Measurements from ENCODE around the gene TMEM31. TPM values are rescaled to one million over a fixed set of nuclear protein-coding genes. Genes with fewer than 3 reads are reported as not detected.

The TMEM31 gene
- total and polyA plus RNA-seq, 9 of the 15 experiments (the other 6 are each of a cell fraction or from before 2014, with no cell fraction given) = 0.18 TPM; not detected in 8

DNA sequence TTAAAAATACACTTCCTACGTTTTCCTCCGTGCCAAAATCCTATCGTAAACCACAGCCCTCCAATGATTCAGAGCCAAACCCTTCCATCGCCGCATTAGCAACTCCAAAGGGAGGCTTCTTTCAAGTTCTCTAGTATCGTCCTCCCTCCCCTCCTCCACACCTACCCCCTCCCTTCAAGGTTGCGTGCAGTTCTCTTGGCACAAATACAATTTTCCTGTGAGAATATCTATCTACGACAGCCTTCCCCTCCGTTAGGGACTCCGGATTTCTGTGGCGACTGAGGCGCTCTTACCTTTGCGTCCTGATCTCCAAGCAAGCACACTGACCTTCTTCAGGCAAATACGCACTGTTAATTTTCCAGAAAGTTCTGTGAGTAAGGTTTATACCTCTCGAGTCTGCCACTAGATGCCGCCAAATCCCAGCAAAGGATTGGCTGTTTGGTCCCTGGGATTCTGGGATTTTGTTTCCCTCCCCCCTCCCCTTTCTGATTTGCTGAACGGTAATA, 23.0 kb upstream of the TMEM31 start (continued):
- TF ChIP-seq, protein P1, sequence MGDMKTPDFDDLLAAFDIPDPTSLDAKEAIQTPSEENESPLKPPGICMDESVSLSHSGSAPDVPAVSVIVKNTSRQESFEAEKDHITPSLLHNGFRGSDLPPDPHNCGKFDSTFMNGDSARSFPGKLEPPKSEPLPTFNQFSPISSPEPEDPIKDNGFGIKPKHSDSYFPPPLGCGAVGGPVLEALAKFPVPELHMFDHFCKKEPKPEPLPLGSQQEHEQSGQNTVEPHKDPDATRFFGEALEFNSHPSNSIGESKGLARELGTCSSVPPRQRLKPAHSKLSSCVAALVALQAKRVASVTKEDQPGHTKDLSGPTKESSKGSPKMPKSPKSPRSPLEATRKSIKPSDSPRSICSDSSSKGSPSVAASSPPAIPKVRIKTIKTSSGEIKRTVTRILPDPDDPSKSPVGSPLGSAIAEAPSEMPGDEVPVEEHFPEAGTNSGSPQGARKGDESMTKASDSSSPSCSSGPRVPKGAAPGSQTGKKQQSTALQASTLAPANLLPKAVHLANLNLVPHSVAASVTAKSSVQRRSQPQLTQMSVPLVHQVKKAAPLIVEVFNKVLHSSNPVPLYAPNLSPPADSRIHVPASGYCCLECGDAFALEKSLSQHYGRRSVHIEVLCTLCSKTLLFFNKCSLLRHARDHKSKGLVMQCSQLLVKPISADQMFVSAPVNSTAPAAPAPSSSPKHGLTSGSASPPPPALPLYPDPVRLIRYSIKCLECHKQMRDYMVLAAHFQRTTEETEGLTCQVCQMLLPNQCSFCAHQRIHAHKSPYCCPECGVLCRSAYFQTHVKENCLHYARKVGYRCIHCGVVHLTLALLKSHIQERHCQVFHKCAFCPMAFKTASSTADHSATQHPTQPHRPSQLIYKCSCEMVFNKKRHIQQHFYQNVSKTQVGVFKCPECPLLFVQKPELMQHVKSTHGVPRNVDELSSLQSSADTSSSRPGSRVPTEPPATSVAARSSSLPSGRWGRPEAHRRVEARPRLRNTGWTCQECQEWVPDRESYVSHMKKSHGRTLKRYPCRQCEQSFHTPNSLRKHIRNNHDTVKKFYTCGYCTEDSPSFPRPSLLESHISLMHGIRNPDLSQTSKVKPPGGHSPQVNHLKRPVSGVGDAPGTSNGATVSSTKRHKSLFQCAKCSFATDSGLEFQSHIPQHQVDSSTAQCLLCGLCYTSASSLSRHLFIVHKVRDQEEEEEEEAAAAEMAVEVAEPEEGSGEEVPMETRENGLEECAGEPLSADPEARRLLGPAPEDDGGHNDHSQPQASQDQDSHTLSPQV (IDR thresholded peaks at IDR 0.05) = no peak
- TF ChIP-seq RFX1 (IDR thresholded peaks at IDR 0.05) (no peak), BRD9 (IDR thresholded peaks at IDR 0.05; ENCODE audit: low read depth, partially characterized antibody) (peak; percentile 33), ILF3 (IDR thresholded peaks at IDR 0.05; ENCODE audit: borderline replicate concordance) (no peak), TRIM24 (IDR thresholded peaks at IDR 0.05) (no peak), ZNF143 (CRISPR knock-in tag; IDR thresholded peaks at IDR 0.05) (peak; percentile 44; the same call in 1 of the 2 replicates), FOSL1 (tag; conservative IDR thresholded peaks at IDR 0.05) (no peak), MTA3 (IDR thresholded peaks at IDR 0.05; ENCODE audit: borderline replicate concordance) (peak; percentile 32; the same call in 1 of the 2 replicates), ZNF124 (CRISPR knock-in tag; IDR thresholded peaks at IDR 0.05) (no peak), CREBBP (IDR thresholded peaks at IDR 0.05; ENCODE audit: low read depth, low read length) (no peak), NFIC (IDR thresholded peaks at IDR 0.05) (peak; percentile 73), HCFC1 (IDR thresholded peaks at IDR 0.05; ENCODE audit: low read depth, low read length) (0 out of 2 replicates have a peak, but pooled peaks have one; percentile 13)
- TF ChIP-seq, protein P2, sequence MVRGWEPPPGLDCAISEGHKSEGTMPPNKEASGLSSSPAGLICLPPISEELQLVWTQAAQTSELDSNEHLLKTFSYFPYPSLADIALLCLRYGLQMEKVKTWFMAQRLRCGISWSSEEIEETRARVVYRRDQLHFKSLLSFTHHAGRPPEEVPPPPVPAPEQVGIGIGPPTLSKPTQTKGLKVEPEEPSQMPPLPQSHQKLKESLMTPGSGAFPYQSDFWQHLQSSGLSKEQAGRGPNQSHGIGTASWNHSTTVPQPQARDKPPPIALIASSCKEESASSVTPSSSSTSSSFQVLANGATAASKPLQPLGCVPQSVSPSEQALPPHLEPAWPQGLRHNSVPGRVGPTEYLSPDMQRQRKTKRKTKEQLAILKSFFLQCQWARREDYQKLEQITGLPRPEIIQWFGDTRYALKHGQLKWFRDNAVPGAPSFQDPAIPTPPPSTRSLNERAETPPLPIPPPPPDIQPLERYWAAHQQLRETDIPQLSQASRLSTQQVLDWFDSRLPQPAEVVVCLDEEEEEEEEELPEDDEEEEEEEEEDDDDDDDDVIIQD (CRISPR knock-in tag; IDR thresholded peaks at IDR 0.05) = no peak
- TF ChIP-seq, protein P3, sequence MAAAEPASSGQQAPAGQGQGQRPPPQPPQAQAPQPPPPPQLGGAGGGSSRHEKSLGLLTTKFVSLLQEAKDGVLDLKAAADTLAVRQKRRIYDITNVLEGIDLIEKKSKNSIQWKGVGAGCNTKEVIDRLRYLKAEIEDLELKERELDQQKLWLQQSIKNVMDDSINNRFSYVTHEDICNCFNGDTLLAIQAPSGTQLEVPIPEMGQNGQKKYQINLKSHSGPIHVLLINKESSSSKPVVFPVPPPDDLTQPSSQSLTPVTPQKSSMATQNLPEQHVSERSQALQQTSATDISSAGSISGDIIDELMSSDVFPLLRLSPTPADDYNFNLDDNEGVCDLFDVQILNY (CRISPR knock-in tag; IDR thresholded peaks at IDR 0.05) = no peak
- TF ChIP-seq, protein P4, sequence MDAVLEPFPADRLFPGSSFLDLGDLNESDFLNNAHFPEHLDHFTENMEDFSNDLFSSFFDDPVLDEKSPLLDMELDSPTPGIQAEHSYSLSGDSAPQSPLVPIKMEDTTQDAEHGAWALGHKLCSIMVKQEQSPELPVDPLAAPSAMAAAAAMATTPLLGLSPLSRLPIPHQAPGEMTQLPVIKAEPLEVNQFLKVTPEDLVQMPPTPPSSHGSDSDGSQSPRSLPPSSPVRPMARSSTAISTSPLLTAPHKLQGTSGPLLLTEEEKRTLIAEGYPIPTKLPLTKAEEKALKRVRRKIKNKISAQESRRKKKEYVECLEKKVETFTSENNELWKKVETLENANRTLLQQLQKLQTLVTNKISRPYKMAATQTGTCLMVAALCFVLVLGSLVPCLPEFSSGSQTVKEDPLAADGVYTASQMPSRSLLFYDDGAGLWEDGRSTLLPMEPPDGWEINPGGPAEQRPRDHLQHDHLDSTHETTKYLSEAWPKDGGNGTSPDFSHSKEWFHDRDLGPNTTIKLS (IDR thresholded peaks at IDR 0.05; ENCODE audit: borderline replicate concordance, low read depth) = no peak
- TF ChIP-seq, protein P5, sequence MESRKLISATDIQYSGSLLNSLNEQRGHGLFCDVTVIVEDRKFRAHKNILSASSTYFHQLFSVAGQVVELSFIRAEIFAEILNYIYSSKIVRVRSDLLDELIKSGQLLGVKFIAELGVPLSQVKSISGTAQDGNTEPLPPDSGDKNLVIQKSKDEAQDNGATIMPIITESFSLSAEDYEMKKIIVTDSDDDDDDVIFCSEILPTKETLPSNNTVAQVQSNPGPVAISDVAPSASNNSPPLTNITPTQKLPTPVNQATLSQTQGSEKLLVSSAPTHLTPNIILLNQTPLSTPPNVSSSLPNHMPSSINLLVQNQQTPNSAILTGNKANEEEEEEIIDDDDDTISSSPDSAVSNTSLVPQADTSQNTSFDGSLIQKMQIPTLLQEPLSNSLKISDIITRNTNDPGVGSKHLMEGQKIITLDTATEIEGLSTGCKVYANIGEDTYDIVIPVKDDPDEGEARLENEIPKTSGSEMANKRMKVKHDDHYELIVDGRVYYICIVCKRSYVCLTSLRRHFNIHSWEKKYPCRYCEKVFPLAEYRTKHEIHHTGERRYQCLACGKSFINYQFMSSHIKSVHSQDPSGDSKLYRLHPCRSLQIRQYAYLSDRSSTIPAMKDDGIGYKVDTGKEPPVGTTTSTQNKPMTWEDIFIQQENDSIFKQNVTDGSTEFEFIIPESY (CRISPR knock-in tag; IDR thresholded peaks at IDR 0.05) = no peak
- TF ChIP-seq, protein P6, sequence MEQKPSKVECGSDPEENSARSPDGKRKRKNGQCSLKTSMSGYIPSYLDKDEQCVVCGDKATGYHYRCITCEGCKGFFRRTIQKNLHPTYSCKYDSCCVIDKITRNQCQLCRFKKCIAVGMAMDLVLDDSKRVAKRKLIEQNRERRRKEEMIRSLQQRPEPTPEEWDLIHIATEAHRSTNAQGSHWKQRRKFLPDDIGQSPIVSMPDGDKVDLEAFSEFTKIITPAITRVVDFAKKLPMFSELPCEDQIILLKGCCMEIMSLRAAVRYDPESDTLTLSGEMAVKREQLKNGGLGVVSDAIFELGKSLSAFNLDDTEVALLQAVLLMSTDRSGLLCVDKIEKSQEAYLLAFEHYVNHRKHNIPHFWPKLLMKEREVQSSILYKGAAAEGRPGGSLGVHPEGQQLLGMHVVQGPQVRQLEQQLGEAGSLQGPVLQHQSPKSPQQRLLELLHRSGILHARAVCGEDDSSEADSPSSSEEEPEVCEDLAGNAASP (IDR thresholded peaks at IDR 0.05) = no peak

All from K562 (cell line).